Left lobe of liver (tissue), 2 donors: ENCODE measurements around the gene PI4KA. TPM values are rescaled to one million over a fixed set of nuclear protein-coding genes. Genes with fewer than 3 reads are reported as not detected.
"Not testable (repeated sequence)": the region's sequence is repeated elsewhere in the genome, so short reads cannot be mapped to it uniquely, and the experiment has no call there.

Source experiments
- ATAC-seq: fragments of 200-7000 bp; cut with Tn5 transposase; one replicate; pipeline ENCODE4 v1.9.1; 2020; ENCODE audit warnings: mild to moderate bottlenecking, moderate library complexity
- DNase-seq: peaks from one replicate; pipeline ENCODE4 v3.0.0-alpha.2; 2020; ENCODE audit warnings: low spot score
- total RNA-seq: library from RNA; stranded (reverse); gene quantifications from one replicate; pipeline ENCODE4 v1.2.1, GENCODE V29; 2021
- donor health status: DM: no; HTN: no; CAD: no; lungs with moderate emphysema.
- donor health status: DM: no; HTN: yes; CAD: no.

The PI4KA gene
- 40.4 TPM for total RNA-seq

- peak; percentile 99 for DNase-seq
- peak; percentile 96 for ATAC-seq
Observed at GRCh38 chr22:20858615-20859416, at the start of gene PI4KA, which contains the start of gene SNAP29. Gene PI4KA (minus strand): TSS chr22:20858811. CDS start chr22:20858725, 86 bp downstream. Gene SNAP29 (plus strand): TSS chr22:20859007. CDS start chr22:20859111, 104 bp downstream.

GRCh38 chr22:20906387-20906767, 47.8 kb upstream of the PI4KA start:
- ATAC-seq (no peak), DNase-seq (no peak)

- ATAC-seq, result peak; percentile 55
- DNase-seq, result no peak
Observed at GRCh38 chr22:20905415-20906386, 47.1 kb upstream of the PI4KA start.

GRCh38 chr22:20904980-20905355, 46.4 kb upstream of the PI4KA start:
- ATAC-seq (peak; percentile 26), DNase-seq (no peak)

- ATAC-seq (peak; percentile 85), DNase-seq (peak; percentile 76)
Observed at GRCh38 chr22:20904008-20904979, 45.7 kb upstream of the PI4KA start.

GRCh38 chr22:20903093-20903492, 44.5 kb upstream of the PI4KA start:
- ATAC-seq (no peak), DNase-seq (no peak)

GRCh38 chr22:20901093-20902033, 42.8 kb upstream of the PI4KA start:
- not testable (repeated sequence) for DNase-seq, ATAC-seq

GRCh38 chr22:20899827-20900423, 41.3 kb upstream of the PI4KA start:
- ATAC-seq (peak; percentile 81), DNase-seq (no peak)

GRCh38 chr22:20897737-20898136, 39.1 kb upstream of the PI4KA start:
- ATAC-seq, DNase-seq: not testable (repeated sequence)

- no peak for ATAC-seq
- DNase-seq, result no peak
Observed at GRCh38 chr22:20890975-20891374, 32.4 kb upstream of the PI4KA start.

GRCh38 chr22:20889904-20890540, 31.4 kb upstream of the PI4KA start:
- DNase-seq (no peak), ATAC-seq (no peak)

GRCh38 chr22:20889025-20889704, 30.6 kb upstream of the PI4KA start:
- ATAC-seq (peak; percentile 56), DNase-seq (peak; percentile 79)

- DNase-seq, result no peak
- no peak for ATAC-seq
Observed at GRCh38 chr22:20887375-20887774, 28.8 kb upstream of the PI4KA start.

- DNase-seq, result peak; percentile 90
- peak; percentile 88 for ATAC-seq
Observed at GRCh38 chr22:20885557-20886323, 27.1 kb upstream of the PI4KA start.

GRCh38 chr22:20885017-20885556, 26.5 kb upstream of the PI4KA start:
- ATAC-seq, result no peak
- DNase-seq, result no peak

GRCh38 chr22:20884454-20884853, 25.8 kb upstream of the PI4KA start:
- DNase-seq, result no peak
- no peak for ATAC-seq

- DNase-seq, result no peak
- ATAC-seq, result no peak
Observed at GRCh38 chr22:20882855-20883254, 24.2 kb upstream of the PI4KA start.
